HCT116 (cell line): ENCODE measurements around the gene CUEDC1.

Source experiments
- CBX3 ChIP-seq: IDR thresholded peaks from 2 replicates; pipeline ENCODE4 v1.6.1; 2012; ENCODE audit warnings: low read depth
- EGR1 ChIP-seq: IDR thresholded peaks from 2 replicates; pipeline ENCODE4 v1.6.1; 2012; ENCODE audit warnings: low read depth
- EZH2 ChIP-seq: fragments of 200-600 bp; sonication (generic); IDR thresholded peaks from 2 replicates; pipeline ENCODE4 v1.6.1; 2017; ENCODE audit warnings: antibody characterized with exemption, mixed run types
- EZH2phosphoT487 ChIP-seq: fragments of 200-600 bp; IDR thresholded peaks from 2 replicates; pipeline ENCODE4 v1.6.1; 2018; ENCODE audit warnings: antibody characterized with exemption, borderline replicate concordance
- FOSL1 ChIP-seq: IDR thresholded peaks from 2 replicates; pipeline ENCODE4 v1.6.1; 2012; ENCODE audit warnings: low read depth
- POLR2A ChIP-seq: IDR thresholded peaks from 2 replicates; pipeline ENCODE4 v1.7.0; 2011; ENCODE audit warnings: borderline replicate concordance; ENCODE audit not compliant: insufficient read depth, insufficient read length; ENCODE audit errors: extremely low read depth
- POLR2AphosphoS5 ChIP-seq: IDR thresholded peaks from 2 replicates; pipeline ENCODE4 v1.6.1; 2011; ENCODE audit warnings: mild to moderate bottlenecking, low read depth, low read length, moderate library complexity
- RAD21 ChIP-seq: IDR thresholded peaks from 2 replicates; pipeline ENCODE4 v1.6.1; 2012; ENCODE audit warnings: low read depth, mild to moderate bottlenecking
- REST ChIP-seq: IDR thresholded peaks from 2 replicates; pipeline ENCODE4 v1.6.1; 2012; ENCODE audit warnings: low read depth
- YY1 ChIP-seq: IDR thresholded peaks from 2 replicates; pipeline ENCODE4 v1.6.1; 2011; ENCODE audit warnings: low read length, low read depth, moderate library complexity, mild to moderate bottlenecking; ENCODE audit not compliant: insufficient replicate concordance; ENCODE audit errors: extremely low read depth
- TF ChIP-seq, protein P1 (sequence below), 3 experiments: fragments of 200-600 bp in 1 of 3; sonication (generic) in 1 of 3; IDR thresholded peaks in 2 of 3; conservative IDR thresholded peaks in 1 of 3; 2 replicates each; pipeline ENCODE4 v1.5.1; 2012 to 2017; ENCODE audit warnings: low read depth in 2 of 3, low read length in 2 of 3, antibody characterized with exemption in 1 of 3, borderline replicate concordance in 1 of 3, control low read depth in 1 of 3, mild to moderate bottlenecking in 1 of 3, mixed read lengths in 1 of 3, mixed run types in 1 of 3, moderate library complexity in 1 of 3; ENCODE audit not compliant: insufficient read depth in 1 of 3
- TF ChIP-seq, protein P2 (sequence below): IDR thresholded peaks from 2 replicates; pipeline ENCODE4 v1.6.1; 2012
- TF ChIP-seq, protein P3 (sequence below): IDR thresholded peaks from 2 replicates; pipeline ENCODE4 v1.6.1; 2011; ENCODE audit warnings: mild to moderate bottlenecking, low read length, moderate library complexity; ENCODE audit not compliant: insufficient replicate concordance; ENCODE audit errors: extremely low read depth

DNA sequence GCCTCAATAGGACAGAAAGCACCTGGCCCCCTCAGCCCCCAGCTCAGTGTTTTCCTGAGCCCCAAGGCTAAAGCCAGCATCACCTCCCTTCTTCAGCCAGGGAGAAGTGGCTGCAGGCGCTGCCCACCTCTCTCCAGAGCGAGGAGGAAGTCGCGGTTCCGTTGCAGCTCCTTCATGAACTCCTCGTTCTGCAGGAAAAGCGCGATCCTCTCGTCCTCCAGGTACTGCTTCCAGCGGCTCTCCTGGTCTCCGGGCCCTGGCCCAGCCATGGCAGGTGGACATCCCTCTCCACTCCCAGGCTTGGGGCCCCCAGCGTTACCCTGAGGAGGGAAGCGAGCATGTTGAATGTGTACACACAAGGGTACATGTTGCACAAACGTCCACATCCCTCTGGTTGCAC, 82.7 kb downstream of the CUEDC1 start:
- TF ChIP-seq, protein P1, sequence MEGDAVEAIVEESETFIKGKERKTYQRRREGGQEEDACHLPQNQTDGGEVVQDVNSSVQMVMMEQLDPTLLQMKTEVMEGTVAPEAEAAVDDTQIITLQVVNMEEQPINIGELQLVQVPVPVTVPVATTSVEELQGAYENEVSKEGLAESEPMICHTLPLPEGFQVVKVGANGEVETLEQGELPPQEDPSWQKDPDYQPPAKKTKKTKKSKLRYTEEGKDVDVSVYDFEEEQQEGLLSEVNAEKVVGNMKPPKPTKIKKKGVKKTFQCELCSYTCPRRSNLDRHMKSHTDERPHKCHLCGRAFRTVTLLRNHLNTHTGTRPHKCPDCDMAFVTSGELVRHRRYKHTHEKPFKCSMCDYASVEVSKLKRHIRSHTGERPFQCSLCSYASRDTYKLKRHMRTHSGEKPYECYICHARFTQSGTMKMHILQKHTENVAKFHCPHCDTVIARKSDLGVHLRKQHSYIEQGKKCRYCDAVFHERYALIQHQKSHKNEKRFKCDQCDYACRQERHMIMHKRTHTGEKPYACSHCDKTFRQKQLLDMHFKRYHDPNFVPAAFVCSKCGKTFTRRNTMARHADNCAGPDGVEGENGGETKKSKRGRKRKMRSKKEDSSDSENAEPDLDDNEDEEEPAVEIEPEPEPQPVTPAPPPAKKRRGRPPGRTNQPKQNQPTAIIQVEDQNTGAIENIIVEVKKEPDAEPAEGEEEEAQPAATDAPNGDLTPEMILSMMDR (IDR thresholded peaks at IDR 0.05 in 2 of 3, conservative IDR thresholded peaks at IDR 0.05 in 1 of 3; ENCODE audit: borderline replicate concordance in 1 of 3, insufficient read depth in 1 of 3, low read depth in 2 of 3, low read length in 2 of 3) = no peak
- TF ChIP-seq REST (no peak), POLR2A (no peak), EZH2phosphoT487 (no peak), FOSL1 (no peak), RAD21 (no peak), POLR2AphosphoS5 (no peak), EZH2 (no peak), CBX3 (no peak), YY1 (no peak), EGR1 (no peak)
- TF ChIP-seq, protein P2, sequence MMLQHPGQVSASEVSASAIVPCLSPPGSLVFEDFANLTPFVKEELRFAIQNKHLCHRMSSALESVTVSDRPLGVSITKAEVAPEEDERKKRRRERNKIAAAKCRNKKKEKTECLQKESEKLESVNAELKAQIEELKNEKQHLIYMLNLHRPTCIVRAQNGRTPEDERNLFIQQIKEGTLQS = no peak
- TF ChIP-seq, protein P3, sequence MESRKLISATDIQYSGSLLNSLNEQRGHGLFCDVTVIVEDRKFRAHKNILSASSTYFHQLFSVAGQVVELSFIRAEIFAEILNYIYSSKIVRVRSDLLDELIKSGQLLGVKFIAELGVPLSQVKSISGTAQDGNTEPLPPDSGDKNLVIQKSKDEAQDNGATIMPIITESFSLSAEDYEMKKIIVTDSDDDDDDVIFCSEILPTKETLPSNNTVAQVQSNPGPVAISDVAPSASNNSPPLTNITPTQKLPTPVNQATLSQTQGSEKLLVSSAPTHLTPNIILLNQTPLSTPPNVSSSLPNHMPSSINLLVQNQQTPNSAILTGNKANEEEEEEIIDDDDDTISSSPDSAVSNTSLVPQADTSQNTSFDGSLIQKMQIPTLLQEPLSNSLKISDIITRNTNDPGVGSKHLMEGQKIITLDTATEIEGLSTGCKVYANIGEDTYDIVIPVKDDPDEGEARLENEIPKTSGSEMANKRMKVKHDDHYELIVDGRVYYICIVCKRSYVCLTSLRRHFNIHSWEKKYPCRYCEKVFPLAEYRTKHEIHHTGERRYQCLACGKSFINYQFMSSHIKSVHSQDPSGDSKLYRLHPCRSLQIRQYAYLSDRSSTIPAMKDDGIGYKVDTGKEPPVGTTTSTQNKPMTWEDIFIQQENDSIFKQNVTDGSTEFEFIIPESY = no peak
